PC-9 (cell line): ENCODE results near the gene FAM162B. TPM values are rescaled to one million over a fixed set of nuclear protein-coding genes. Genes with fewer than 3 reads are reported as not detected.

Experiments used
- BruUV-seq: library from RNA; stranded (reverse); fragments of 400-500 nt; replicated peaks from 2 replicates; lab custom pipeline; 2021; lab: Mats Ljungman, UMichigan
- CTCF ChIA-PET: fragments of 300-600 bp; sonication (Branson Sonifier 250); formaldehyde crosslinking; loops from one replicate; lab custom pipeline; 2022; ENCODE audit warnings: antibody characterized with exemption; lab: Charles Lee
- POLR2A ChIA-PET: fragments of 300-600 bp; sonication (Branson Sonifier 250); formaldehyde crosslinking; loops from one replicate; lab custom pipeline; 2022; ENCODE audit warnings: antibody characterized with exemption; ENCODE audit not compliant: unreplicated experiment; lab: Charles Lee
- DNase-seq, 2 experiments: peaks; one replicate each; pipeline versions ENCODE4 v3.0.0 to v3.0.0-alpha.2; 2015 to 2022; ENCODE audit warnings: mixed read lengths in 1 of 2
- H2AFZ ChIP-seq: fragments of 200-600 bp; sonication (generic); 2 replicates; pipeline ENCODE4 v1.8.1; 2017; ENCODE audit warnings: antibody characterized with exemption
- H3F3A ChIP-seq: fragments of 200-600 bp; sonication (generic); 2 replicates; pipeline ENCODE4 v1.8.1; 2017; ENCODE audit warnings: antibody characterized with exemption, mild to moderate bottlenecking, low read depth; ENCODE audit not compliant: insufficient read depth
- H3K27ac ChIP-seq: fragments of 200-600 bp; sonication (generic); 2 replicates; pipeline ENCODE4 v1.6.1; 2016; ENCODE audit warnings: mixed run types
- H3K27me3 ChIP-seq: fragments of 200-600 bp; sonication (generic); 2 replicates; pipeline ENCODE4 v1.6.1; 2016; ENCODE audit warnings: low read depth, mixed run types; ENCODE audit not compliant: insufficient read depth
- H3K36me3 ChIP-seq: fragments of 200-600 bp; sonication (generic); 2 replicates; pipeline ENCODE4 v1.6.1; 2016; ENCODE audit warnings: low read depth, mixed run types
- H3K4me1 ChIP-seq: fragments of 200-600 bp; sonication (generic); replicated peaks from 2 replicates; pipeline ENCODE4 v1.6.1; 2016; ENCODE audit warnings: mixed run types; ENCODE audit not compliant: insufficient read depth
- H3K4me2 ChIP-seq: fragments of 200-600 bp; sonication (generic); 2 replicates; pipeline ENCODE4 v1.6.1; 2017; ENCODE audit warnings: mixed run types
- H3K4me3 ChIP-seq: fragments of 200-600 bp; sonication (generic); 2 replicates; pipeline ENCODE4 v1.6.1; 2016; ENCODE audit warnings: mixed run types
- H3K79me2 ChIP-seq: fragments of 200-600 bp; sonication (generic); 2 replicates; pipeline ENCODE4 v1.6.1; 2017; ENCODE audit warnings: low read depth, mixed run types
- H3K9me2 ChIP-seq: fragments of 200-600 bp; sonication (generic); 2 replicates; pipeline ENCODE4 v1.8.1; 2017; ENCODE audit warnings: mild to moderate bottlenecking; ENCODE audit not compliant: insufficient read depth
- H3K9me3 ChIP-seq: fragments of 200-600 bp; sonication (generic); 2 replicates; pipeline ENCODE4 v1.8.1; 2016; ENCODE audit warnings: low read depth; ENCODE audit not compliant: insufficient read depth
- H4K20me1 ChIP-seq: fragments of 200-600 bp; sonication (generic); 2 replicates; pipeline ENCODE4 v1.8.1; 2017; ENCODE audit not compliant: insufficient read depth
- CTCF ChIP-seq: fragments of 200-600 bp; sonication (generic); conservative IDR thresholded peaks from 2 replicates; pipeline ENCODE4 v1.6.1; 2017; ENCODE audit warnings: mixed run types, antibody characterized with exemption, mild to moderate bottlenecking, moderate library complexity
- EZH2 ChIP-seq: fragments of 200-600 bp; sonication (generic); IDR thresholded peaks from 2 replicates; pipeline ENCODE4 v1.8.0; 2017; ENCODE audit warnings: antibody characterized with exemption, low read depth
- intact Hi-C: fragments of 100-400 bp; cut with micrococcal nuclease; formaldehyde crosslinking; loops from one replicate; pipeline ENCODE4 v1.10.0; 2022; ENCODE audit not compliant: unreplicated experiment
- total RNA-seq: library from RNA; stranded (reverse); gene quantifications from 2 replicates; pipeline ENCODE4 v1.2.3, GENCODE V29; 2021

The FAM162B gene
- total RNA-seq, 1 experiment from 2014 or later = not detected

- POLR2A ChIA-PET = no interaction called here
- TF ChIP-seq EZH2 = no peak
- intact Hi-C loops = no loop called here
- H3K4me2 ChIP-seq = no peak overlapping the region
- CTCF ChIA-PET = no interaction called here
- no peaks in the 10 kb centered on the region for H4K20me1 ChIP-seq
- H3K79me2 ChIP-seq = no peaks in the 10 kb centered on the region
- H3K4me3 ChIP-seq = no peak overlapping the region
- H2AFZ ChIP-seq = no peak overlapping the region
- no peaks in the 10 kb centered on the region for H3K36me3 ChIP-seq
- BruUV-seq = no TSS peak
- no peak overlapping the region for H3K27ac ChIP-seq
- no peaks in the 10 kb centered on the region for H3F3A ChIP-seq
- H3K27me3 ChIP-seq = no peaks in the 10 kb centered on the region
- DNase-seq = no peak
- no peaks in the 10 kb centered on the region for H3K4me1 ChIP-seq
- no peaks in the 10 kb centered on the region for H3K9me2 ChIP-seq
- H3K9me3 ChIP-seq = no peaks in the 10 kb centered on the region
Observed at GRCh38 chr6:116783852-116784251, 18.3 kb upstream of the FAM162B start.

GRCh38 chr6:116779573-116780164, 14.2 kb upstream of the FAM162B start:
- no peaks in the 10 kb centered on the region for H3K36me3 ChIP-seq
- no peak overlapping the region for H3K4me3 ChIP-seq
- H3K9me2 ChIP-seq = no peaks in the 10 kb centered on the region
- intact Hi-C loops = loop anchor here (1.0 kb wide), 1 partner anchor 190 kb away; no protein-coding TSS in a partner anchor
- peak overlapping the region; percentile 13; the same call in 1 of the 2 replicates for H3K4me2 ChIP-seq
- no peaks in the 10 kb centered on the region for H3F3A ChIP-seq
- no peak for DNase-seq
- CTCF ChIA-PET = no interaction called here
- H3K79me2 ChIP-seq = no peaks in the 10 kb centered on the region
- TF ChIP-seq CTCF (peak; percentile 79), EZH2 (no peak)
- no peaks in the 10 kb centered on the region for H3K9me3 ChIP-seq
- H3K4me1 ChIP-seq = no peaks in the 10 kb centered on the region
- no peak overlapping the region for H3K27ac ChIP-seq
- H4K20me1 ChIP-seq = no peaks in the 10 kb centered on the region
- POLR2A ChIA-PET = no interaction called here
- 0 out of 2 replicates have a peak overlapping the region, but pooled peaks have one; percentile 6 for H2AFZ ChIP-seq
- BruUV-seq = no TSS peak
- H3K27me3 ChIP-seq = no peaks in the 10 kb centered on the region

- H3K79me2 ChIP-seq = no peaks in the 10 kb centered on the region
- no peak overlapping the region for H3K4me3 ChIP-seq
- intact Hi-C loops = no loop called here
- H3K4me2 ChIP-seq = no peak overlapping the region
- H3F3A ChIP-seq = no peaks in the 10 kb centered on the region
- H3K9me2 ChIP-seq = no peaks in the 10 kb centered on the region
- H3K27me3 ChIP-seq = no peaks in the 10 kb centered on the region
- no TSS peak for BruUV-seq
- CTCF ChIA-PET = no interaction called here
- POLR2A ChIA-PET = no interaction called here
- no peaks in the 10 kb centered on the region for H3K4me1 ChIP-seq
- DNase-seq = no peak
- TF ChIP-seq EZH2 = no peak
- TF ChIP-seq CTCF = no peak
- no peaks in the 10 kb centered on the region for H4K20me1 ChIP-seq
- no peak overlapping the region for H3K27ac ChIP-seq
- no peaks in the 10 kb centered on the region for H3K9me3 ChIP-seq
- H3K36me3 ChIP-seq = no peaks in the 10 kb centered on the region
- H2AFZ ChIP-seq = no peak overlapping the region
Observed at GRCh38 chr6:116773886-116774285, 8.4 kb upstream of the FAM162B start.

- ChIA-PET POLR2A (interaction anchor here (0.7 kb wide), 1 partner anchor 172 kb away, joined by 3 read pairs; no protein-coding TSS in a partner anchor), CTCF (no interaction called here)
- intact Hi-C loops = no loop called here
Observed at GRCh38 chr6:116772450-116772849, 6.9 kb upstream of the FAM162B start.

More at GRCh38 chr6:116772450-116772849, 6.9 kb upstream of the FAM162B start:
- BruUV-seq = no TSS peak
- no peaks in the 10 kb centered on the region for H3K9me3 ChIP-seq
- no peaks in the 10 kb centered on the region for H3K9me2 ChIP-seq
- no peaks in the 10 kb centered on the region for H3K36me3 ChIP-seq
- H3F3A ChIP-seq = no peaks in the 10 kb centered on the region
- no peaks in the 10 kb centered on the region for H3K4me1 ChIP-seq
- DNase-seq = no peak
- H3K4me3 ChIP-seq = no peak overlapping the region
- H3K4me2 ChIP-seq = no peak overlapping the region
- H3K79me2 ChIP-seq = no peaks in the 10 kb centered on the region
- H4K20me1 ChIP-seq = no peaks in the 10 kb centered on the region
- no peaks in the 10 kb centered on the region for H3K27me3 ChIP-seq
- no peak overlapping the region for H3K27ac ChIP-seq
- TF ChIP-seq EZH2 (no peak), CTCF (no peak)
- H2AFZ ChIP-seq = no peak overlapping the region
